Measurements from ENCODE around the gene TNXB. TPM values are rescaled to one million over a fixed set of nuclear protein-coding genes. Genes with fewer than 3 reads are reported as not detected.
"Not testable (repeated sequence)": the region's sequence is repeated elsewhere in the genome, so short reads cannot be mapped to it uniquely, and the experiment has no call there.

The TNXB gene
- total RNA-seq, 2 donors from 2014 or later, result 4.0 to 9.3 TPM

GRCh38 chr6:32102255-32102654 is 6.9 kb downstream of the TNXB start:
- WGBS, 2 experiments (ENCODE audit: insufficient coverage in 1 of 2, insufficient read length in 1 of 2), result 93% methylated on average over 2 to 3 of the region's 3 CpGs
- no peaks in the 10 kb centered on the region for H3K9me3 Mint-ChIP-seq
- no peaks in the 10 kb centered on the region for H3K9me3 ChIP-seq (ENCODE audit: control insufficient read depth, low read length)
- no peak for DNase-seq
- peaks cover 36% of the 10 kb centered on the region for H3K27me3 ChIP-seq (ENCODE audit: control insufficient read depth, insufficient read depth, low read length, poor library complexity, severe bottlenecking)
- no peaks in the 10 kb centered on the region for H3K4me1 Mint-ChIP-seq
- no peak overlapping the region for H3K9ac ChIP-seq (ENCODE audit: extremely low read depth, low read length, poor library complexity, severe bottlenecking)
- no peak for TF ChIP-seq CTCF (conservative IDR thresholded peaks at IDR 0.05)
- no peak overlapping the region for H3K27ac Mint-ChIP-seq
- H3K4me3 ChIP-seq (ENCODE audit: low read length), result no peak overlapping the region
- no peaks in the 10 kb centered on the region for H3K36me3 Mint-ChIP-seq (ENCODE audit: low read depth)
- no peaks in the 10 kb centered on the region for H3K36me3 ChIP-seq (ENCODE audit: control insufficient read depth, insufficient read depth, low read length)
- peaks cover 57% of the 10 kb centered on the region for H3K27me3 Mint-ChIP-seq (ENCODE audit: insufficient read depth)
- no peaks in the 10 kb centered on the region for H3K4me1 ChIP-seq (ENCODE audit: control insufficient read depth, insufficient read depth, low read length)
- no peak overlapping the region for H3K27ac ChIP-seq (ENCODE audit: low read depth, low read length)
- no peak overlapping the region for H3K4me3 Mint-ChIP-seq

DNA sequence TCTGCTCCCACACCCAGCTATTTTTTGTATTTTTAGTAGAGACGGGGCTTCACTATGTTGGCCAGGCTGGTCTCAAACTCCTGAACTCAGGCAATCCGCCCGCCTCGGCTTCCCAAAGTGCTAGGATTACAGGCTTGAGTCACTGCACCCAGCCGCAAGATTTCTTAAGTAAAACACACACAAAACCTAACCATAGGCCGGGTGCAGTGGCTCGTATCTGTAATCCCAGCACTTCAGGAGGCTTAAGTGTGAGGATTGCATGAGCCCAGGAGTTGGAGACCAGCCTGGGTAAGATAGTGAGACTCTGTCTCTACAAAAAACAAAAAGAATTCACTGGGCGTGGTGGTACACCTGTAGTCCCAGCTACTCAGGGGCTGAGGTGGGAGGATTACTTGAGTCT is 8.9 kb downstream of the TNXB start:
- not testable (repeated sequence) for H3K36me3 Mint-ChIP-seq (ENCODE audit: low read depth); H3K4me1 Mint-ChIP-seq; H3K36me3 ChIP-seq (ENCODE audit: control insufficient read depth, insufficient read depth, low read length); H3K9me3 Mint-ChIP-seq; H3K27ac Mint-ChIP-seq; H3K27ac ChIP-seq (ENCODE audit: low read depth, low read length); H3K4me3 Mint-ChIP-seq; H3K4me3 ChIP-seq (ENCODE audit: low read length); H3K9me3 ChIP-seq (ENCODE audit: control insufficient read depth, low read length); H3K4me1 ChIP-seq (ENCODE audit: control insufficient read depth, insufficient read depth, low read length); DNase-seq; H3K9ac ChIP-seq (ENCODE audit: extremely low read depth, low read length, poor library complexity, severe bottlenecking)
- H3K27me3 Mint-ChIP-seq (ENCODE audit: insufficient read depth), result peaks cover 61% of the 10 kb centered on the region
- peaks cover 45% of the 10 kb centered on the region for H3K27me3 ChIP-seq (ENCODE audit: control insufficient read depth, insufficient read depth, low read length, poor library complexity, severe bottlenecking)
- 92% methylated on average over 5 to 8 of the region's 8 CpGs for WGBS, 2 experiments (ENCODE audit: insufficient coverage in 1 of 2, insufficient read length in 1 of 2)

DNA sequence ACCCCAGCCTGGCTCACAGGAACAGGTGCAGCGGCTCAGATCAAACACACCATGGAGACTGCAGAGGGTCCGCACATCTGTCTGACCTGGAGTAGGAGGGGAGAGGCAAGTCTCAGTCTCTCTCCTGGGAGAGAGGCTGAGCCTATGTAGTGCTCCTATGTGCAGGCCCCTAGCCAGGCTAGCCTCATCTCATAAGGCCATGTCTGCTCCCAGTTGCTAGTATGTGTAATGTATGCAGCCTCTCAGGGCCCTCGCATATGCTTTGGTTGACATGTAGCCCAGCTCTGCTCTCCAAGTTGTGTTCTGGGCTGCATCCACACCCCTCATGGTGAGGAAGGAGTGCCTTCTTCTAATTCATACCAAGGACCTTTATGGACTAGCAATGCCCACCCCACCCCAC is 11.8 kb downstream of the TNXB start:
- Mint-ChIP-seq H3K36me3 (ENCODE audit: low read depth) (no peaks in the 10 kb centered on the region), H3K9me3 (no peaks in the 10 kb centered on the region), H3K27ac (no peak overlapping the region), H3K27me3 (ENCODE audit: insufficient read depth) (peaks cover 59% of the 10 kb centered on the region), H3K4me3 (no peak overlapping the region), H3K4me1 (peaks cover 10% of the 10 kb centered on the region)
- no peak for TF ChIP-seq CTCF (conservative IDR thresholded peaks at IDR 0.05)
- no peak overlapping the region for H3K27ac ChIP-seq (ENCODE audit: low read depth, low read length)
- H3K36me3 ChIP-seq (ENCODE audit: control insufficient read depth, insufficient read depth, low read length), result no peaks in the 10 kb centered on the region
- no peaks in the 10 kb centered on the region for H3K9me3 ChIP-seq (ENCODE audit: control insufficient read depth, low read length)
- WGBS, 2 experiments (ENCODE audit: insufficient coverage in 1 of 2, insufficient read length in 1 of 2), result 96 to 100% methylated on average over 3 of the region's 3 CpGs
- H3K4me3 ChIP-seq (ENCODE audit: low read length), result no peak overlapping the region
- peaks cover 57% of the 10 kb centered on the region for H3K27me3 ChIP-seq (ENCODE audit: control insufficient read depth, insufficient read depth, low read length, poor library complexity, severe bottlenecking)
- H3K4me1 ChIP-seq (ENCODE audit: control insufficient read depth, insufficient read depth, low read length), result peaks cover 7% of the 10 kb centered on the region
- no peak overlapping the region for H3K9ac ChIP-seq (ENCODE audit: extremely low read depth, low read length, poor library complexity, severe bottlenecking)
- no peak for DNase-seq

Data from endodermal cell (in vitro differentiated cells).